ENCODE data around the gene IL22RA2. TPM values are rescaled to one million over a fixed set of nuclear protein-coding genes. Genes with fewer than 3 reads are reported as not detected.

IL22RA2 gene
- total RNA-seq, 1 experiment from 2014 or later, result not detected

GRCh38 chr6:137104926-137105325 is 68.5 kb downstream of the IL22RA2 start:
- no peaks in the 10 kb centered on the region for H3K27me3 Mint-ChIP-seq (ENCODE audit: low read depth)
- H3K9ac ChIP-seq (ENCODE audit: extremely low read depth, insufficient read length, low read length), result no peak overlapping the region
- no peak overlapping the region for H2BK20ac ChIP-seq (ENCODE audit: low read depth, low read length, poor library complexity, severe bottlenecking)
- H3K18ac ChIP-seq (ENCODE audit: insufficient read length, low read depth, low read length), result no peak overlapping the region
- no peak overlapping the region for H3T11ph ChIP-seq (ENCODE audit: low read length)
- H3K4ac ChIP-seq (ENCODE audit: low read depth, low read length), result no peak overlapping the region
- peaks cover 21 to 33% of the 10 kb centered on the region in 2 experiments for H3K9me3 Mint-ChIP-seq
- H4K91ac ChIP-seq (ENCODE audit: insufficient read length, low read depth, low read length), result no peak overlapping the region
- no peaks in the 10 kb centered on the region for H3K27me3 ChIP-seq (ENCODE audit: insufficient read depth, low read length)
- no peak overlapping the region for H3K23ac ChIP-seq (ENCODE audit: insufficient read length, low read depth, low read length)
- no peak overlapping the region for H2BK15ac ChIP-seq (ENCODE audit: low read depth, low read length)
- H3K56ac ChIP-seq (ENCODE audit: insufficient read length, low read depth, low read length), result no peak overlapping the region
- H3K27ac Mint-ChIP-seq, result no peak overlapping the region
- no peaks in the 10 kb centered on the region; the same call in 1 of the 2 replicates for H3K4me1 ChIP-seq (ENCODE audit: insufficient read depth, low read length)
- H2BK12ac ChIP-seq (ENCODE audit: insufficient read length, low read depth, low read length), result no peak overlapping the region
- no peaks in the 10 kb centered on the region for H3K79me2 ChIP-seq (ENCODE audit: insufficient read depth, low read length)
- no peak overlapping the region for H2BK5ac ChIP-seq (ENCODE audit: insufficient read length, low read length)
- H3K4me2 ChIP-seq (ENCODE audit: insufficient read depth, insufficient read length, low read length), result no peak overlapping the region
- H3K36me3 Mint-ChIP-seq (ENCODE audit: insufficient read depth in 1 of 3, low read depth in 3 of 3), result peaks cover 7 to 33% (median 11%) of the 10 kb centered on the region in 3 experiments; a peak in 6 of 7 replicates
- no peak overlapping the region for H2BK120ac ChIP-seq (ENCODE audit: low read depth, low read length, poor library complexity, severe bottlenecking)
- H3K27ac ChIP-seq (ENCODE audit: insufficient read length, low read depth, low read length), result no peak overlapping the region
- WGBS (ENCODE audit: extremely low coverage, insufficient read length, low lambda C conversion rate), result no CpG with 5 or more reads among the region's 3 CpGs
- no peaks in the 10 kb centered on the region for H4K20me1 ChIP-seq (ENCODE audit: control insufficient read depth, insufficient read depth, insufficient read length)
- peaks cover 12 to 14% of the 10 kb centered on the region in 2 experiments for H3K4me1 Mint-ChIP-seq
- H2AK5ac ChIP-seq (ENCODE audit: insufficient read length, low read length), result no peak overlapping the region
- no peak overlapping the region for H3K4me3 Mint-ChIP-seq
- H3K23me2 ChIP-seq (ENCODE audit: insufficient read length, low read depth, low read length, poor library complexity, severe bottlenecking), result no peaks in the 10 kb centered on the region
- DNase-seq, result no peak
- no peak overlapping the region for H2AFZ ChIP-seq (ENCODE audit: low read length)
- H3K14ac ChIP-seq (ENCODE audit: insufficient read depth, low read length), result no peak overlapping the region
- peaks cover 10% of the 10 kb centered on the region for H3K9me3 ChIP-seq (ENCODE audit: control insufficient read depth, low read depth, low read length)
- no peak overlapping the region for H4K5ac ChIP-seq (ENCODE audit: insufficient read length, low read depth, low read length)
- TF ChIP-seq, protein P1, sequence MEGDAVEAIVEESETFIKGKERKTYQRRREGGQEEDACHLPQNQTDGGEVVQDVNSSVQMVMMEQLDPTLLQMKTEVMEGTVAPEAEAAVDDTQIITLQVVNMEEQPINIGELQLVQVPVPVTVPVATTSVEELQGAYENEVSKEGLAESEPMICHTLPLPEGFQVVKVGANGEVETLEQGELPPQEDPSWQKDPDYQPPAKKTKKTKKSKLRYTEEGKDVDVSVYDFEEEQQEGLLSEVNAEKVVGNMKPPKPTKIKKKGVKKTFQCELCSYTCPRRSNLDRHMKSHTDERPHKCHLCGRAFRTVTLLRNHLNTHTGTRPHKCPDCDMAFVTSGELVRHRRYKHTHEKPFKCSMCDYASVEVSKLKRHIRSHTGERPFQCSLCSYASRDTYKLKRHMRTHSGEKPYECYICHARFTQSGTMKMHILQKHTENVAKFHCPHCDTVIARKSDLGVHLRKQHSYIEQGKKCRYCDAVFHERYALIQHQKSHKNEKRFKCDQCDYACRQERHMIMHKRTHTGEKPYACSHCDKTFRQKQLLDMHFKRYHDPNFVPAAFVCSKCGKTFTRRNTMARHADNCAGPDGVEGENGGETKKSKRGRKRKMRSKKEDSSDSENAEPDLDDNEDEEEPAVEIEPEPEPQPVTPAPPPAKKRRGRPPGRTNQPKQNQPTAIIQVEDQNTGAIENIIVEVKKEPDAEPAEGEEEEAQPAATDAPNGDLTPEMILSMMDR (conservative IDR thresholded peaks at IDR 0.05), result no peak
- H3K79me1 ChIP-seq (ENCODE audit: insufficient read depth, low read depth, low read length, poor library complexity, severe bottlenecking), result no peaks in the 10 kb centered on the region
- no peak overlapping the region for H4K8ac ChIP-seq (replicated peaks; ENCODE audit: insufficient read length, low read depth, low read length)
